Measurements from ENCODE around the gene MYL3. TPM values are rescaled to one million over a fixed set of nuclear protein-coding genes. Genes with fewer than 3 reads are reported as not detected.

Gene MYL3
- polyA plus RNA-seq, 1 experiment, result not detected

- H3K27ac ChIP-seq (ENCODE audit: low read depth, low read length), result no peak overlapping the region
- TF ChIP-seq CTCF (IDR thresholded peaks at IDR 0.05; ENCODE audit: low read depth, low read length), result no peak
- no peak for DNase-seq (ENCODE audit: low read depth, low spot score)
- no peaks in the 10 kb centered on the region for H3K9me3 ChIP-seq (ENCODE audit: control insufficient read depth, insufficient read depth, low read length)
- ChIA-PET CTCF (no interaction called here), POLR2A (no interaction called here)
- H3K4me3 ChIP-seq (ENCODE audit: low read depth, low read length), result no peak overlapping the region
- peaks cover 29% of the 10 kb centered on the region for H3K27me3 ChIP-seq (ENCODE audit: control insufficient read depth, insufficient read depth, low read length)
These were observed 6.4 kb downstream of the MYL3 start for GRCh38 chr3:46856576-46857471.

- TF ChIP-seq CTCF (IDR thresholded peaks at IDR 0.05; ENCODE audit: low read depth, low read length), result no peak
- CTCF ChIA-PET, result interaction anchor here (1.1 to 1.4 kb wide), 2 partner anchors 12 kb away, joined by 3 to 5 read pairs; no protein-coding TSS in a partner anchor
- Histone ChIP-seq H3K27ac (ENCODE audit: low read depth, low read length) (no peak overlapping the region), H3K4me3 (ENCODE audit: low read depth, low read length) (no peak overlapping the region), H3K9me3 (ENCODE audit: control insufficient read depth, insufficient read depth, low read length) (no peaks in the 10 kb centered on the region), H3K27me3 (ENCODE audit: control insufficient read depth, insufficient read depth, low read length) (peaks cover 33% of the 10 kb centered on the region)
- no peak for DNase-seq (ENCODE audit: low read depth, low spot score)
- POLR2A ChIA-PET, result no interaction called here
These were observed 8.7 kb downstream of the MYL3 start for GRCh38 chr3:46854555-46854991.

- TF ChIP-seq CTCF (IDR thresholded peaks at IDR 0.05; ENCODE audit: low read depth, low read length), result no peak
- Histone ChIP-seq H3K27ac (ENCODE audit: low read depth, low read length) (no peak overlapping the region), H3K27me3 (ENCODE audit: control insufficient read depth, insufficient read depth, low read length) (peaks cover 29% of the 10 kb centered on the region), H3K9me3 (ENCODE audit: control insufficient read depth, insufficient read depth, low read length) (no peaks in the 10 kb centered on the region), H3K4me3 (ENCODE audit: low read depth, low read length) (no peak overlapping the region)
- CTCF ChIA-PET, result interaction anchor here (1.4 kb wide), 1 partner anchor 13 kb away, joined by 5 read pairs; no protein-coding TSS in a partner anchor
- POLR2A ChIA-PET, result no interaction called here
- no peak for DNase-seq (ENCODE audit: low read depth, low spot score)
These were observed 9.5 kb downstream of the MYL3 start for GRCh38 chr3:46853441-46854415.

GRCh38 chr3:46852839-46853355, 10.3 kb downstream of the MYL3 start:
- ChIA-PET POLR2A (no interaction called here), CTCF (interaction anchor here (1.4 kb wide), 1 partner anchor 14 kb away, joined by 5 read pairs; no protein-coding TSS in a partner anchor)
- Histone ChIP-seq H3K9me3 (ENCODE audit: control insufficient read depth, insufficient read depth, low read length) (no peaks in the 10 kb centered on the region), H3K4me3 (ENCODE audit: low read depth, low read length) (no peak overlapping the region), H3K27ac (ENCODE audit: low read depth, low read length) (no peak overlapping the region), H3K27me3 (ENCODE audit: control insufficient read depth, insufficient read depth, low read length) (peaks cover 26% of the 10 kb centered on the region)
- TF ChIP-seq CTCF (IDR thresholded peaks at IDR 0.05; ENCODE audit: low read depth, low read length), result no peak
- DNase-seq (ENCODE audit: low read depth, low spot score), result no peak

All from AG04450 (cell line).